IMR-90 (cell line): Measurements from ENCODE around the gene SERHL2. TPM values are rescaled to one million over a fixed set of nuclear protein-coding genes. Genes with fewer than 3 reads are reported as not detected.

Experiments
- ATAC-seq: fragments of 200-7000 bp; cut with Tn5 transposase; 2 replicates; pipeline ENCODE4 v1.9.1; 2020; ENCODE audit warnings: low read depth, mild to moderate bottlenecking, moderate library complexity
- BruUV-seq: library from RNA; stranded (reverse); fragments of 400-500 nt; replicated peaks from 2 replicates; lab custom pipeline; 2021; lab: Mats Ljungman, UMichigan
- CTCF ChIA-PET: fragments of 300-600 bp; formaldehyde crosslinking; extraction: SDS; loops from one replicate; lab custom pipeline; 2021; ENCODE audit warnings: antibody characterized with exemption; lab: Yijun Ruan, JAX
- POLR2A ChIA-PET: fragments of 300-600 bp; sonication (Branson Sonifier 250); formaldehyde crosslinking; loops from one replicate; lab custom pipeline; 2022; ENCODE audit warnings: antibody characterized with exemption; ENCODE audit not compliant: unreplicated experiment; lab: Charles Lee
- DNase-seq: peaks from one replicate; pipeline ENCODE4 v3.0.0; 2013
- H2AFZ ChIP-seq: replicated peaks from 2 replicates; pipeline ENCODE3; 2013; ENCODE audit warnings: low read length, mild to moderate bottlenecking; ENCODE audit not compliant: poor library complexity
- H2AK5ac ChIP-seq: 2 replicates; pipeline ENCODE4 v1.6.1; 2013; ENCODE audit warnings: low read depth, low read length, inconsistent platforms
- H2AK9ac ChIP-seq: replicated peaks from 2 replicates; pipeline ENCODE3; 2013; ENCODE audit warnings: mild to moderate bottlenecking, low read depth, low read length, moderate library complexity; ENCODE audit not compliant: poor library complexity
- H2BK120ac ChIP-seq: 2 replicates; pipeline ENCODE4 v1.6.1; 2013; ENCODE audit warnings: low read depth, low read length, inconsistent platforms
- H2BK15ac ChIP-seq: 3 replicates; pipeline ENCODE4 v1.6.1; 2013; ENCODE audit warnings: low read depth, low read length, inconsistent platforms
- H2BK20ac ChIP-seq: 2 replicates; pipeline ENCODE4 v1.6.1; 2013; ENCODE audit warnings: low read depth, mild to moderate bottlenecking, inconsistent platforms, low read length, moderate library complexity
- H2BK5ac ChIP-seq: 2 replicates; pipeline ENCODE4 v1.6.1; 2013; ENCODE audit warnings: mild to moderate bottlenecking, low read depth, low read length, inconsistent platforms; ENCODE audit not compliant: poor library complexity, severe bottlenecking
- H3K14ac ChIP-seq: replicated peaks from 2 replicates; pipeline ENCODE4 v1.6.1; 2013; ENCODE audit warnings: low read depth, low read length, inconsistent platforms
- H3K18ac ChIP-seq: 2 replicates; pipeline ENCODE4 v1.6.1; 2013; ENCODE audit warnings: low read depth, low read length, control low read depth
- H3K23ac ChIP-seq: 2 replicates; pipeline ENCODE4 v1.6.1; 2013; ENCODE audit warnings: low read depth, low read length, inconsistent platforms
- H3K27ac ChIP-seq: 2 replicates; pipeline ENCODE4 v1.5.1; 2013; ENCODE audit warnings: mild to moderate bottlenecking, control low read depth, low read length; ENCODE audit not compliant: insufficient read depth
- H3K27me3 ChIP-seq: 2 replicates; pipeline ENCODE4 v1.6.1; 2013; ENCODE audit warnings: low read length; ENCODE audit not compliant: control insufficient read depth, insufficient read depth
- H3K36me3 ChIP-seq: 2 replicates; pipeline ENCODE4 v1.6.1; 2013; ENCODE audit warnings: low read length, mixed read lengths; ENCODE audit not compliant: control insufficient read depth, insufficient read depth
- H3K4ac ChIP-seq: 2 replicates; pipeline ENCODE4 v1.6.1; 2013; ENCODE audit warnings: low read depth, low read length, inconsistent platforms
- H3K4me1 ChIP-seq: 2 replicates; pipeline ENCODE4 v1.6.1; 2013; ENCODE audit warnings: low read length, mixed read lengths; ENCODE audit not compliant: control insufficient read depth, insufficient read depth
- H3K4me2 ChIP-seq: 2 replicates; pipeline ENCODE4 v1.6.1; 2013; ENCODE audit warnings: low read depth, mild to moderate bottlenecking, control low read depth, low read length, moderate library complexity
- H3K4me3 ChIP-seq: 2 replicates; pipeline ENCODE4 v1.5.1; 2013; ENCODE audit warnings: low read depth, mild to moderate bottlenecking, control low read depth, low read length, moderate library complexity; ENCODE audit not compliant: insufficient read depth
- H3K56ac ChIP-seq: 2 replicates; pipeline ENCODE4 v1.6.1; 2013; ENCODE audit warnings: low read length, inconsistent platforms; ENCODE audit not compliant: insufficient read depth; ENCODE audit errors: extremely low read depth
- H3K79me1 ChIP-seq, 2 experiments: 2 replicates each; pipeline ENCODE4 v1.6.1; 2013; ENCODE audit warnings: low read length in 2 of 2, inconsistent platforms in 1 of 2, low read depth in 1 of 2
- H3K9ac ChIP-seq: 2 replicates; pipeline ENCODE4 v1.6.1; 2013; ENCODE audit warnings: low read depth, low read length, control low read depth
- H3K9me1 ChIP-seq: 2 replicates; pipeline ENCODE4 v1.6.1; 2013; ENCODE audit warnings: low read length, inconsistent platforms; ENCODE audit not compliant: insufficient read depth
- H3K9me3 ChIP-seq: 2 replicates; pipeline ENCODE4 v1.6.1; 2013; ENCODE audit warnings: low read length; ENCODE audit not compliant: control insufficient read depth, insufficient read depth
- H4K20me1 ChIP-seq: 2 replicates; pipeline ENCODE4 v1.6.1; 2013; ENCODE audit warnings: low read length, inconsistent platforms; ENCODE audit not compliant: insufficient read depth
- H4K5ac ChIP-seq: 2 replicates; pipeline ENCODE4 v1.6.1; 2013; ENCODE audit warnings: mild to moderate bottlenecking, low read depth, low read length, control low read depth
- H4K8ac ChIP-seq, 2 experiments: 2 replicates each; pipeline ENCODE4 v1.6.1; 2013; ENCODE audit warnings: low read depth in 2 of 2, low read length in 2 of 2, control low read depth in 1 of 2, inconsistent platforms in 1 of 2
- H4K91ac ChIP-seq: 2 replicates; pipeline ENCODE4 v1.6.1; 2013; ENCODE audit warnings: low read depth, low read length, inconsistent platforms; ENCODE audit not compliant: insufficient read depth
- BHLHE40 ChIP-seq: fragments of 150-350 bp; IDR thresholded peaks from 2 replicates; pipeline ENCODE4 v1.6.1; 2016; ENCODE audit warnings: mild to moderate bottlenecking, low read depth, low read length
- CTCF ChIP-seq: conservative IDR thresholded peaks from 2 replicates; pipeline ENCODE4 v1.5.1; 2012; ENCODE audit warnings: mild to moderate bottlenecking, low read depth, low read length, improper control_type of control experiment
- ELK1 ChIP-seq: fragments of 150-350 bp; IDR thresholded peaks from 2 replicates; pipeline ENCODE4 v1.6.1; 2016; ENCODE audit warnings: low read depth, mild to moderate bottlenecking, low read length, moderate library complexity, borderline replicate concordance
- MAZ ChIP-seq: IDR thresholded peaks from 2 replicates; pipeline ENCODE4 v1.6.1; 2012; ENCODE audit warnings: low read depth, mild to moderate bottlenecking, low read length, improper control_type of control experiment, moderate library complexity, borderline replicate concordance
- MXI1 ChIP-seq: IDR thresholded peaks from 2 replicates; pipeline ENCODE4 v1.6.1; 2012; ENCODE audit warnings: low read depth, mild to moderate bottlenecking, low read length, moderate library complexity, borderline replicate concordance
- NFE2L2 ChIP-seq: fragments of 150-350 bp; IDR thresholded peaks from 2 replicates; pipeline ENCODE4 v1.6.1; 2016; ENCODE audit warnings: low read depth, mild to moderate bottlenecking, low read length
- POLR2A ChIP-seq: IDR thresholded peaks from 2 replicates; pipeline ENCODE4 v1.6.1; 2012; ENCODE audit warnings: mild to moderate bottlenecking, low read depth, low read length
- RCOR1 ChIP-seq: IDR thresholded peaks from 2 replicates; pipeline ENCODE4 v1.6.1; 2012; ENCODE audit warnings: mild to moderate bottlenecking, low read length, improper control_type of control experiment; ENCODE audit not compliant: insufficient replicate concordance
- RFX5 ChIP-seq: IDR thresholded peaks from 2 replicates; pipeline ENCODE4 v1.8.0; 2012; ENCODE audit warnings: low read depth, mild to moderate bottlenecking, low read length, moderate library complexity
- USF2 ChIP-seq: fragments of 150-350 bp; IDR thresholded peaks from 2 replicates; pipeline ENCODE4 v1.6.1; 2017; ENCODE audit warnings: mild to moderate bottlenecking, antibody characterized with exemption, low read length, low read depth
- WGBS, 2 experiments: methylation state at CpG; one replicate each; pipeline versions ENCODE4 v1.1.5 to v1.1.7; 2013; ENCODE audit warnings: missing lambda C conversion rate in 2 of 2; ENCODE audit not compliant: insufficient read length in 1 of 2; ENCODE audit errors: extremely low coverage in 2 of 2; 5-methylcytosine and 5-hydroxymethylcytosine counted together
- dilution Hi-C: fragments of 300-500 bp; cut with HindIII; formaldehyde crosslinking; loops from one replicate; pipeline ENCODE4 v1.14.3; 2018; ENCODE audit warnings: low sequenced_read_pairs; ENCODE audit not compliant: unreplicated experiment
- in situ Hi-C: fragments of 300-500 bp; cut with MboI; formaldehyde crosslinking; loops from 3 replicates; pipeline ENCODE4 v1.14.3; 2019; ENCODE audit warnings: low sequenced_read_pairs, inconsistent platforms, mixed read lengths
- intact Hi-C: fragments of 100-400 bp; cut with micrococcal nuclease; formaldehyde crosslinking; loops from 2 replicates; pipeline ENCODE4 v1.10.0; 2022
- polyA plus RNA-seq, 3 experiments: library from polyadenylated mRNA; depleted of rRNA; stranded (reverse); fragments of >200 nt; gene quantifications; 2 replicates each; pipeline ENCODE4 v1.2.3, GENCODE V29; 2012; ENCODE audit warnings: low replicate concordance in 1 of 3
- total RNA-seq: library from RNA; depleted of rRNA; stranded (reverse); fragments of >200 nt; gene quantifications from 2 replicates; pipeline ENCODE4 v1.2.3, GENCODE V29; 2012

Gene SERHL2
- total and polyA plus RNA-seq, 2 of the 4 experiments (the other 2 are of a cell fraction): 4.5 to 5.0 TPM

- H3K27ac ChIP-seq: no peak overlapping the region
- no peaks in the 10 kb centered on the region for H3K27me3 ChIP-seq
- no peak overlapping the region for H2AK9ac ChIP-seq
- no peak overlapping the region for H4K91ac ChIP-seq
- no peaks in the 10 kb centered on the region for H3K9me3 ChIP-seq
- POLR2A ChIA-PET: no interaction called here
- H4K5ac ChIP-seq: no peak overlapping the region
- no peak overlapping the region for H2BK120ac ChIP-seq
- H3K36me3 ChIP-seq: peaks cover 35% of the 10 kb centered on the region
- in situ Hi-C loops (no loop called here), intact Hi-C loops (no loop called here), dilution Hi-C loops (no loop called here)
- H3K79me1 ChIP-seq: peaks cover 43 to 74% of the 10 kb centered on the region in 2 experiments
- H3K14ac ChIP-seq: no peak overlapping the region
- peaks cover 19% of the 10 kb centered on the region for H3K9me1 ChIP-seq
- no peak overlapping the region for H3K9ac ChIP-seq
- H2AK5ac ChIP-seq: no peak overlapping the region
- H2BK5ac ChIP-seq: no peak overlapping the region
- no peak overlapping the region for H3K56ac ChIP-seq
- no peak for ATAC-seq
- no peak overlapping the region for H3K4me3 ChIP-seq
- no peak overlapping the region for H4K8ac ChIP-seq
- H3K4me1 ChIP-seq: peaks cover 10% of the 10 kb centered on the region
- no peak overlapping the region for H2AFZ ChIP-seq
- CTCF ChIA-PET: no interaction called here
- no peak overlapping the region for H2BK15ac ChIP-seq
- H2BK20ac ChIP-seq: no peak overlapping the region
- no peak overlapping the region for H3K18ac ChIP-seq
- H4K20me1 ChIP-seq: peaks cover 49% of the 10 kb centered on the region
- no peak for DNase-seq
- H3K4ac ChIP-seq: no peak overlapping the region
- H3K4me2 ChIP-seq: no peak overlapping the region
- no peak overlapping the region for H3K23ac ChIP-seq
- no peak for TF ChIP-seq MAZ
- no peak for TF ChIP-seq NFE2L2
- no peak for TF ChIP-seq RFX5
- no peak for TF ChIP-seq POLR2A
- TF ChIP-seq MXI1: no peak
- TF ChIP-seq CTCF: no peak
- no peak for TF ChIP-seq RCOR1
- no peak for TF ChIP-seq ELK1
- TF ChIP-seq USF2: no peak
- TF ChIP-seq BHLHE40: no peak
- no CpG with 5 or more reads among the region's 2 CpGs for WGBS, 2 experiments
- BruUV-seq: no TSS peak
These were observed 49.7 kb downstream of the SERHL2 start for GRCh38 chr22:42603427-42603826.
